GM13977 (cell line): Measurements from ENCODE around the gene LYRM2.

Experiments
- DNase-seq: peaks from one replicate; pipeline ENCODE4 v3.0.0; 2012; ENCODE audit warnings: low spot score
- CTCF ChIP-seq: IDR thresholded peaks from 2 replicates; pipeline ENCODE4 v1.5.1; 2012; ENCODE audit warnings: mild to moderate bottlenecking, control low read depth; ENCODE audit not compliant: insufficient read depth; ENCODE audit errors: extremely low read depth, missing control alignments
- in situ Hi-C: fragments of 300-500 bp; cut with MboI; formaldehyde crosslinking; loops from one replicate; pipeline ENCODE4 v1.12.0; 2022; ENCODE audit warnings: low sequenced_read_pairs, low pct_unique_long_range_greater_than_20kb, mixed read lengths, inconsistent platforms; ENCODE audit not compliant: unreplicated experiment

Gene LYRM2

GRCh38 chr6:89630488-89630887 lies 8.1 kb downstream of the LYRM2 start:
- no peak for TF ChIP-seq CTCF
- in situ Hi-C loops: no loop called here
- no peak for DNase-seq

- no peak for TF ChIP-seq CTCF
- in situ Hi-C loops: no loop called here
- no peak for DNase-seq
Measured at GRCh38 chr6:89623749-89624148, 14.8 kb downstream of the LYRM2 start.

GRCh38 chr6:89619567-89619966 lies 19.0 kb downstream of the LYRM2 start:
- DNase-seq: no peak
- in situ Hi-C loops: no loop called here
- no peak for TF ChIP-seq CTCF

GRCh38 chr6:89618026-89618425 lies 20.5 kb downstream of the LYRM2 start:
- no peak for DNase-seq
- in situ Hi-C loops: no loop called here
- no peak for TF ChIP-seq CTCF

GRCh38 chr6:89616531-89616930 lies 22.0 kb downstream of the LYRM2 start:
- in situ Hi-C loops: no loop called here
- DNase-seq: no peak
- TF ChIP-seq CTCF: no peak

GRCh38 chr6:89615882-89616281 lies 22.7 kb downstream of the LYRM2 start:
- DNase-seq: no peak
- in situ Hi-C loops: no loop called here
- TF ChIP-seq CTCF: no peak

- no peak for TF ChIP-seq CTCF
- in situ Hi-C loops: no loop called here
- no peak for DNase-seq
Measured at GRCh38 chr6:89613790-89614189, 24.8 kb downstream of the LYRM2 start.
